Measurements from ENCODE around the gene ZER1. TPM values are rescaled to one million over a fixed set of nuclear protein-coding genes. Genes with fewer than 3 reads are reported as not detected.

ZER1 gene
- total RNA-seq, 2 experiments from 2014 or later: 14.9 to 17.8 TPM

GRCh38 chr9:128720841-128721486, 50.8 kb downstream of the ZER1 start:
- H3K4me3 Mint-ChIP-seq: no peak overlapping the region
- no peak overlapping the region for H3K27ac Mint-ChIP-seq
- ATAC-seq: no peak
- no peaks in the 10 kb centered on the region for H3K27me3 Mint-ChIP-seq
- no peak for DNase-seq
- TF ChIP-seq, protein P1, sequence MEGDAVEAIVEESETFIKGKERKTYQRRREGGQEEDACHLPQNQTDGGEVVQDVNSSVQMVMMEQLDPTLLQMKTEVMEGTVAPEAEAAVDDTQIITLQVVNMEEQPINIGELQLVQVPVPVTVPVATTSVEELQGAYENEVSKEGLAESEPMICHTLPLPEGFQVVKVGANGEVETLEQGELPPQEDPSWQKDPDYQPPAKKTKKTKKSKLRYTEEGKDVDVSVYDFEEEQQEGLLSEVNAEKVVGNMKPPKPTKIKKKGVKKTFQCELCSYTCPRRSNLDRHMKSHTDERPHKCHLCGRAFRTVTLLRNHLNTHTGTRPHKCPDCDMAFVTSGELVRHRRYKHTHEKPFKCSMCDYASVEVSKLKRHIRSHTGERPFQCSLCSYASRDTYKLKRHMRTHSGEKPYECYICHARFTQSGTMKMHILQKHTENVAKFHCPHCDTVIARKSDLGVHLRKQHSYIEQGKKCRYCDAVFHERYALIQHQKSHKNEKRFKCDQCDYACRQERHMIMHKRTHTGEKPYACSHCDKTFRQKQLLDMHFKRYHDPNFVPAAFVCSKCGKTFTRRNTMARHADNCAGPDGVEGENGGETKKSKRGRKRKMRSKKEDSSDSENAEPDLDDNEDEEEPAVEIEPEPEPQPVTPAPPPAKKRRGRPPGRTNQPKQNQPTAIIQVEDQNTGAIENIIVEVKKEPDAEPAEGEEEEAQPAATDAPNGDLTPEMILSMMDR (IDR thresholded peaks at IDR 0.05): no peak
- no peaks in the 10 kb centered on the region for H3K9me3 Mint-ChIP-seq
- ChIA-PET POLR2A (no interaction called here), CTCF (no interaction called here)
- intact Hi-C loops (cut with micrococcal nuclease): no loop called here
- H3K36me3 Mint-ChIP-seq (ENCODE audit: low read depth): peaks cover 2% of the 10 kb centered on the region
- peaks cover 28% of the 10 kb centered on the region for H3K4me1 Mint-ChIP-seq (ENCODE audit: low read depth)

DNA sequence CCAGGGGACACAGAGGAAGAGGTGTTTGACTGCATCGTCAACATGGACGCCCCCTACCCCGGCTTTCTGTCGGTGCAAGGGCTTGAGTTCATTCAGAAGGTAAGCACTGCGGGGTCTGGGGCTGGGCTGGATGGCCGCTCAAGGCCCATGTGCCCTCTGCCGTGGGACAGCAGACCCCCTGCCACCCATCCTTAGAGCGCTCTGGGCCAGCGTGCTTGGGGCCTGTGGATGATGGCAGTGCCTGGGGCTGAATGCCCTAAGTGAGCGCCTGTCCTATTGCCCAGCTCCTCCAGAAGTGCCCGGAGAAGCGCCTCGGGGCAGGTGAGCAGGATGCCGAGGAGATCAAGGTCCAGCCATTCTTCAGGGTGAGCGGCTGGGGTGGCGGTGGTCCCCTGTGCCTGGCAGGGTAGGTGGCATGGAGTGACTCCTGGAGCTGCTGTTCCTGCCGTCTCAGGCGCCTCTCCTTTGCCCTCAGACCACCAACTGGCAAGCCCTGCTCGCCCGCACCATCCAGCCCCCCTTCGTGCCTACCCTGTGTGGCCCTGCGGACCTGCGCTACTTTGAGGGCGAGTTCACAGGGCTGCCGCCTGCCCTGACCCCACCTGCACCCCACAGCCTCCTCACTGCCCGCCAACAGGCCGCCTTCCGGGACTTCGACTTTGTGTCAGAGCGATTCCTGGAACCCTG, 51.7 kb downstream of the ZER1 start:
- Mint-ChIP-seq H3K36me3 (ENCODE audit: low read depth) (peaks cover 2% of the 10 kb centered on the region), H3K4me1 (ENCODE audit: low read depth) (peaks cover 23% of the 10 kb centered on the region), H3K27me3 (no peaks in the 10 kb centered on the region), H3K9me3 (no peaks in the 10 kb centered on the region), H3K27ac (no peak overlapping the region), H3K4me3 (no peak overlapping the region)
- TF ChIP-seq, protein P1 (IDR thresholded peaks at IDR 0.05): no peak
- ChIA-PET POLR2A (no interaction called here), CTCF (interaction anchor here (1.3 kb wide), 1 partner anchor 98 kb away, joined by 3 read pairs; the partner anchor contains the start of gene ENDOG)
- ATAC-seq (no peak), DNase-seq (no peak)
- intact Hi-C loops (cut with micrococcal nuclease): no loop called here

DNA sequence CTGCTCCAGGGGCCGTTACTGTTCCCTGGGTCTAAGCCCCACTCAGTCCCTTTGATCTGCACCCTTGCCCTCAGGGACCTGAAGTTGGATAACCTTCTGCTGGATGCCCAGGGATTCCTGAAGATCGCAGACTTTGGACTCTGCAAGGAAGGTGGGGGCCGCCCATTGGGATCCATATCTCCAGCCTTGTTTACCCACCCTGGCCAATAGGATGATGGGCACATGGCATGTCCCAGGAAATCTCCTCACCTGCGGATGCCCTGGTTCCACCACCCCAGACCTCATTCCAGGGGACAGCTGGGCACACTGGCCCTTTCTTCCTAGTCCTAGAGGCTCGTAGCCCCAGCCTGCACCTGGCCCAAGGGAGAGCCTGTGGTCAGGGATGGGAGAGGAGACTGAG, 53.3 kb downstream of the ZER1 start:
- intact Hi-C loops (cut with micrococcal nuclease): no loop called here
- no peaks in the 10 kb centered on the region for H3K36me3 Mint-ChIP-seq (ENCODE audit: low read depth)
- no peaks in the 10 kb centered on the region for H3K27me3 Mint-ChIP-seq

GRCh38 chr9:128718047-128718446, 53.7 kb downstream of the ZER1 start:
- Mint-ChIP-seq H3K4me1 (ENCODE audit: low read depth) (peaks cover 11% of the 10 kb centered on the region), H3K27me3 (no peaks in the 10 kb centered on the region), H3K9me3 (no peaks in the 10 kb centered on the region), H3K36me3 (ENCODE audit: low read depth) (no peaks in the 10 kb centered on the region), H3K27ac (no peak overlapping the region), H3K4me3 (no peak overlapping the region)
- ChIA-PET POLR2A (interaction anchor here (0.6 to 1.1 kb wide), 3 partner anchors 17 to 24 kb away, joined by 3 to 5 read pairs (median 3); no protein-coding TSS in a partner anchor), CTCF (interaction anchor here (1.1 kb wide), 1 partner anchor 9 kb away, joined by 3 read pairs; no protein-coding TSS in a partner anchor)
- TF ChIP-seq, protein P1 (IDR thresholded peaks at IDR 0.05): no peak
- no peak for DNase-seq
- intact Hi-C loops (cut with micrococcal nuclease): no loop called here
- no peak for ATAC-seq

More for the DNA sequence above, 53.3 kb downstream of the ZER1 start:
- Mint-ChIP-seq H3K4me3 (no peak overlapping the region), H3K9me3 (no peaks in the 10 kb centered on the region), H3K27ac (no peak overlapping the region), H3K4me1 (ENCODE audit: low read depth) (peaks cover 15% of the 10 kb centered on the region)
- DNase-seq: no peak
- no peak for ATAC-seq
- TF ChIP-seq, protein P1 (IDR thresholded peaks at IDR 0.05): no peak
- ChIA-PET POLR2A (interaction anchor here (1.0 kb wide), 1 partner anchor 18 kb away, joined by 5 read pairs; no protein-coding TSS in a partner anchor), CTCF (no interaction called here)
